IMR-90 (cell line): ENCODE measurements around the gene ZBTB1. TPM values are rescaled to one million over a fixed set of nuclear protein-coding genes. Genes with fewer than 3 reads are reported as not detected.

Experiments used
- NFE2L2 ChIP-seq: fragments of 150-350 bp; IDR thresholded peaks from 2 replicates; pipeline ENCODE4 v1.6.1; 2016; ENCODE audit warnings: low read depth, mild to moderate bottlenecking, low read length
- USF2 ChIP-seq: fragments of 150-350 bp; IDR thresholded peaks from 2 replicates; pipeline ENCODE4 v1.6.1; 2017; ENCODE audit warnings: mild to moderate bottlenecking, antibody characterized with exemption, low read length, low read depth
- polyA plus RNA-seq, 3 experiments: library from polyadenylated mRNA; depleted of rRNA; stranded (reverse); fragments of >200 nt; gene quantifications; 2 replicates each; pipeline ENCODE4 v1.2.3, GENCODE V29; 2012; ENCODE audit warnings: low replicate concordance in 1 of 3
- total RNA-seq: library from RNA; depleted of rRNA; stranded (reverse); fragments of >200 nt; gene quantifications from 2 replicates; pipeline ENCODE4 v1.2.3, GENCODE V29; 2012

ZBTB1 gene
- total and polyA plus RNA-seq, 2 of the 4 experiments (the other 2 are of a cell fraction): 19.0 to 37.3 TPM

GRCh38 chr14:64503434-64504309, 898 bp upstream of the ZBTB1 start, which contains the start of gene ZBTB25 (continued):
- TF ChIP-seq USF2 (peak; percentile 97), NFE2L2 (0 out of 2 replicates have a peak, but pooled peaks have one; percentile 4)
